ENCODE data around the gene C10orf67. TPM values are rescaled to one million over a fixed set of nuclear protein-coding genes. Genes with fewer than 3 reads are reported as not detected.
"Not testable (repeated sequence)": the region's sequence is repeated elsewhere in the genome, so short reads cannot be mapped to it uniquely, and the experiment has no call there.

The C10orf67 gene
- total and polyA plus RNA-seq, 2 experiments from 2014 or later = under 0.01 to 1.1 TPM

GRCh38 chr10:23280419-23281043, 64.1 kb downstream of the C10orf67 start:
- no peaks in the 10 kb centered on the region for H4K20me1 ChIP-seq (ENCODE audit: insufficient read depth)
- in situ Hi-C loops (cut with MboI) = no loop called here
- TF ChIP-seq EZH2phosphoT487 (IDR thresholded peaks at IDR 0.05; ENCODE audit: insufficient read depth, low read depth) = no peak
- TF ChIP-seq EZH2 (IDR thresholded peaks at IDR 0.05; ENCODE audit: insufficient read depth, poor library complexity, severe bottlenecking) = no peak
- no peaks in the 10 kb centered on the region for H3F3A ChIP-seq (ENCODE audit: insufficient read depth)
- no peaks in the 10 kb centered on the region for H3K4me1 ChIP-seq (ENCODE audit: insufficient read depth)
- H3K27me3 ChIP-seq (replicated peaks; ENCODE audit: insufficient read depth) = no peaks in the 10 kb centered on the region
- no peak overlapping the region for H3K4me3 ChIP-seq
- no peak overlapping the region for H3K9ac ChIP-seq
- no peaks in the 10 kb centered on the region for H3K79me2 ChIP-seq (ENCODE audit: insufficient read depth)
- H3K9me2 ChIP-seq (ENCODE audit: insufficient read depth) = no peaks in the 10 kb centered on the region
- no peaks in the 10 kb centered on the region for H3K9me3 ChIP-seq (ENCODE audit: low read depth)
- no peak overlapping the region for H3K4me2 ChIP-seq (ENCODE audit: unreplicated experiment)
- H2AFZ ChIP-seq = no peak overlapping the region
- 30 to 35% methylated on average over 7 of the region's 7 CpGs for WGBS, 2 experiments (ENCODE audit: low coverage in 1 of 2, low lambda C conversion rate in 2 of 2, missing lambda C conversion rate in 2 of 2)
- no peak for DNase-seq
- H3K36me3 ChIP-seq (ENCODE audit: low read depth) = no peaks in the 10 kb centered on the region
- H3K27ac ChIP-seq = no peak overlapping the region

DNA sequence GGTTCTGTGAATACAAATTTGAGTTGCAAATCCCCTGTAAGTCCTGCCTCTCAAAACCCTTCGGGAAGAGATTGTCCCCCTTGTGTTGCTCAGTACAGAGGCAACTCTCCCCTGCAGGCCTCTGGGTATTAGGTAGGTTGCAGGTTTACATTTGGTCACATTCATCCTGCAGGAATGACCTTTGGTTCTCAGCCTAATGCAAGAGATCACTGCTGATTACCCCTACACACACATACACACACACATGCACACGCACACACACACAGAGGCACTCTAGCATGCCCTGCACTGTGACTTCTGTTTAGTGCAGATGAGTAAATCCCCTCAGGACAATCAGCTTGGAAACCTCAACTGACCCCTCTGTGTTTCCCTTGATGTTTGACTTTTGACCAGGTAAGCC, 69.2 kb downstream of the C10orf67 start:
- Histone ChIP-seq H3K4me1 (ENCODE audit: insufficient read depth) (no peaks in the 10 kb centered on the region), H4K20me1 (ENCODE audit: insufficient read depth) (no peaks in the 10 kb centered on the region), H3K9ac (no peak overlapping the region), H3K4me3 (no peak overlapping the region), H2AFZ (no peak overlapping the region), H3F3A (ENCODE audit: insufficient read depth) (no peaks in the 10 kb centered on the region), H3K9me3 (ENCODE audit: low read depth) (no peaks in the 10 kb centered on the region), H3K36me3 (ENCODE audit: low read depth) (no peaks in the 10 kb centered on the region), H3K27ac (no peak overlapping the region), H3K27me3 (replicated peaks; ENCODE audit: insufficient read depth) (no peaks in the 10 kb centered on the region), H3K9me2 (ENCODE audit: insufficient read depth) (no peaks in the 10 kb centered on the region), H3K79me2 (ENCODE audit: insufficient read depth) (no peaks in the 10 kb centered on the region), H3K4me2 (ENCODE audit: unreplicated experiment) (no peak overlapping the region)
- in situ Hi-C loops (cut with MboI) = no loop called here
- 21 to 35% methylated on average over 2 of the region's 2 CpGs for WGBS, 2 experiments (ENCODE audit: low coverage in 1 of 2, low lambda C conversion rate in 2 of 2, missing lambda C conversion rate in 2 of 2)
- no peak for DNase-seq
- TF ChIP-seq EZH2phosphoT487 (IDR thresholded peaks at IDR 0.05; ENCODE audit: insufficient read depth, low read depth) = no peak
- TF ChIP-seq EZH2 (IDR thresholded peaks at IDR 0.05; ENCODE audit: insufficient read depth, poor library complexity, severe bottlenecking) = no peak

DNA sequence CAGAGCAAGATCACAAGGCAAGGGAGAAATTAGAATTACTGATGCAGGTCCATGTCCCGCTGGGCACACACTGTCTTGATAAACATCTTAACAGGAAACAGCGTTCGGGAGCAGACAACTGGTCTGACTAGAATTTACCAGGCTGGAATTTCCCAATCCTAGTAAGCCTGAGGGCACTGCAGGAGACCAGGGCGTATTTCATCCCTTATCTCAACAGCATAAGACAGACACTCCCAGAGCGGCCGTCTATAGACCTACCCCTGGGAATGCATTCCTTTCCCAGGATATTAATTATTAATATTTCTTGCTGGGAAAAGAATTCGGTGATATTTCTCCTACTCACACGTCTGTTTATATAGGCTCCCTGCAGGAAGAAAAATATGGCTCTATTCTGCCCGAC, 70.4 kb downstream of the C10orf67 start:
- H3K4me1 ChIP-seq (ENCODE audit: insufficient read depth); H2AFZ ChIP-seq; H3K27me3 ChIP-seq (replicated peaks; ENCODE audit: insufficient read depth); DNase-seq; in situ Hi-C loops (cut with MboI); H3K79me2 ChIP-seq (ENCODE audit: insufficient read depth); H3K9me2 ChIP-seq (ENCODE audit: insufficient read depth); H4K20me1 ChIP-seq (ENCODE audit: insufficient read depth); H3K9ac ChIP-seq; H3F3A ChIP-seq (ENCODE audit: insufficient read depth); H3K4me3 ChIP-seq; H3K9me3 ChIP-seq (ENCODE audit: low read depth); H3K27ac ChIP-seq; H3K36me3 ChIP-seq (ENCODE audit: low read depth); H3K4me2 ChIP-seq (ENCODE audit: unreplicated experiment): not testable (repeated sequence)
- 50 to 54% methylated on average over 9 of the region's 9 CpGs for WGBS, 2 experiments (ENCODE audit: low coverage in 1 of 2, low lambda C conversion rate in 2 of 2, missing lambda C conversion rate in 2 of 2)

- WGBS, 2 experiments (ENCODE audit: low coverage in 1 of 2, low lambda C conversion rate in 2 of 2, missing lambda C conversion rate in 2 of 2) = 10 to 17% methylated on average over 3 of the region's 3 CpGs
- no peak overlapping the region for H3K4me2 ChIP-seq (ENCODE audit: unreplicated experiment)
Measured at GRCh38 chr10:23270531-23270930, 74.1 kb downstream of the C10orf67 start.

More at GRCh38 chr10:23270531-23270930, 74.1 kb downstream of the C10orf67 start:
- Histone ChIP-seq H2AFZ (no peak overlapping the region), H3K9me2 (ENCODE audit: insufficient read depth) (no peaks in the 10 kb centered on the region), H3F3A (ENCODE audit: insufficient read depth) (no peaks in the 10 kb centered on the region), H3K4me3 (no peak overlapping the region), H3K4me1 (ENCODE audit: insufficient read depth) (no peaks in the 10 kb centered on the region), H3K79me2 (ENCODE audit: insufficient read depth) (no peaks in the 10 kb centered on the region), H3K27ac (no peak overlapping the region), H4K20me1 (ENCODE audit: insufficient read depth) (no peaks in the 10 kb centered on the region), H3K9ac (no peak overlapping the region), H3K36me3 (ENCODE audit: low read depth) (no peaks in the 10 kb centered on the region), H3K9me3 (ENCODE audit: low read depth) (no peaks in the 10 kb centered on the region), H3K27me3 (replicated peaks; ENCODE audit: insufficient read depth) (no peaks in the 10 kb centered on the region)
- TF ChIP-seq EZH2 (IDR thresholded peaks at IDR 0.05; ENCODE audit: insufficient read depth, poor library complexity, severe bottlenecking) = no peak
- no peak for TF ChIP-seq EZH2phosphoT487 (IDR thresholded peaks at IDR 0.05; ENCODE audit: insufficient read depth, low read depth)
- no peak for DNase-seq
- in situ Hi-C loops (cut with MboI) = no loop called here
